ENCODE results near the gene B3GNT3.

- TF ChIP-seq, protein P1, sequence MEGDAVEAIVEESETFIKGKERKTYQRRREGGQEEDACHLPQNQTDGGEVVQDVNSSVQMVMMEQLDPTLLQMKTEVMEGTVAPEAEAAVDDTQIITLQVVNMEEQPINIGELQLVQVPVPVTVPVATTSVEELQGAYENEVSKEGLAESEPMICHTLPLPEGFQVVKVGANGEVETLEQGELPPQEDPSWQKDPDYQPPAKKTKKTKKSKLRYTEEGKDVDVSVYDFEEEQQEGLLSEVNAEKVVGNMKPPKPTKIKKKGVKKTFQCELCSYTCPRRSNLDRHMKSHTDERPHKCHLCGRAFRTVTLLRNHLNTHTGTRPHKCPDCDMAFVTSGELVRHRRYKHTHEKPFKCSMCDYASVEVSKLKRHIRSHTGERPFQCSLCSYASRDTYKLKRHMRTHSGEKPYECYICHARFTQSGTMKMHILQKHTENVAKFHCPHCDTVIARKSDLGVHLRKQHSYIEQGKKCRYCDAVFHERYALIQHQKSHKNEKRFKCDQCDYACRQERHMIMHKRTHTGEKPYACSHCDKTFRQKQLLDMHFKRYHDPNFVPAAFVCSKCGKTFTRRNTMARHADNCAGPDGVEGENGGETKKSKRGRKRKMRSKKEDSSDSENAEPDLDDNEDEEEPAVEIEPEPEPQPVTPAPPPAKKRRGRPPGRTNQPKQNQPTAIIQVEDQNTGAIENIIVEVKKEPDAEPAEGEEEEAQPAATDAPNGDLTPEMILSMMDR (IDR thresholded peaks at IDR 0.05), result no peak
- TF ChIP-seq POLR2A (IDR thresholded peaks at IDR 0.05), result no peak
These were observed 27.4 kb upstream of the B3GNT3 start for GRCh38 chr19:17767559-17767958.
